ENCODE results near the gene NFU1. TPM values are rescaled to one million over a fixed set of nuclear protein-coding genes. Genes with fewer than 3 reads are reported as not detected.

The NFU1 gene
- total RNA-seq, 2 experiments from 2014 or later, result 24.4 to 30.7 TPM

- CTCF ChIA-PET, result interaction anchor here (3.6 kb wide), 1 partner anchor 7 kb away, joined by 29 read pairs; no protein-coding TSS in a partner anchor
- no peaks in the 10 kb centered on the region for H3K27me3 Mint-ChIP-seq
- peaks cover 55% of the 10 kb centered on the region for H3K4me1 Mint-ChIP-seq
- POLR2A ChIA-PET, result no interaction called here
- no peaks in the 10 kb centered on the region for H3K9me3 Mint-ChIP-seq
- H3K36me3 Mint-ChIP-seq (ENCODE audit: low read depth), result peaks cover 15% of the 10 kb centered on the region
- H3K4me3 Mint-ChIP-seq, result no peak overlapping the region
- no peak for DNase-seq
- no peak overlapping the region for H3K27ac Mint-ChIP-seq
Observed at GRCh38 chr2:69383176-69383812, 53.9 kb downstream of the NFU1 start.

- no peaks in the 10 kb centered on the region for H3K9me3 Mint-ChIP-seq
- H3K4me3 Mint-ChIP-seq, result no peak overlapping the region
- peaks cover 15% of the 10 kb centered on the region for H3K36me3 Mint-ChIP-seq (ENCODE audit: low read depth)
- POLR2A ChIA-PET, result no interaction called here
- CTCF ChIA-PET, result no interaction called here
- DNase-seq, result no peak
- peaks cover 47% of the 10 kb centered on the region for H3K4me1 Mint-ChIP-seq
- no peak overlapping the region for H3K27ac Mint-ChIP-seq
- no peaks in the 10 kb centered on the region for H3K27me3 Mint-ChIP-seq
Observed at GRCh38 chr2:69382547-69382946, 54.7 kb downstream of the NFU1 start.

- ChIA-PET POLR2A (no interaction called here), CTCF (interaction anchor here (1.3 to 8.0 kb wide), 2 partner anchors 9 to 56 kb away, joined by 4 to 38 read pairs; partner anchors contain the start of gene NFU1)
- H3K36me3 Mint-ChIP-seq (ENCODE audit: low read depth), result peaks cover 15% of the 10 kb centered on the region
- H3K9me3 Mint-ChIP-seq, result no peaks in the 10 kb centered on the region
- DNase-seq, result no peak
- H3K27ac Mint-ChIP-seq, result no peak overlapping the region
- H3K4me3 Mint-ChIP-seq, result no peak overlapping the region
- H3K27me3 Mint-ChIP-seq, result no peaks in the 10 kb centered on the region
- peaks cover 44% of the 10 kb centered on the region for H3K4me1 Mint-ChIP-seq
Observed at GRCh38 chr2:69381337-69381737, 55.9 kb downstream of the NFU1 start.

- H3K9me3 Mint-ChIP-seq, result no peaks in the 10 kb centered on the region
- H3K27ac Mint-ChIP-seq, result no peak overlapping the region
- DNase-seq, result no peak
- peaks cover 15% of the 10 kb centered on the region for H3K36me3 Mint-ChIP-seq (ENCODE audit: low read depth)
- peaks cover 41% of the 10 kb centered on the region for H3K4me1 Mint-ChIP-seq
- H3K4me3 Mint-ChIP-seq, result no peak overlapping the region
- no peaks in the 10 kb centered on the region for H3K27me3 Mint-ChIP-seq
- ChIA-PET POLR2A (interaction anchor here (0.6 kb wide), 1 partner anchor 20 kb away, joined by 3 read pairs; no protein-coding TSS in a partner anchor), CTCF (interaction anchor here (0.9 to 8.0 kb wide), 3 partner anchors 10 to 334 kb away, joined by 3 to 38 read pairs (median 4); partner anchors contain the start of gene NFU1)
Observed at GRCh38 chr2:69380072-69380917, 56.9 kb downstream of the NFU1 start.

GRCh38 chr2:69376403-69376802 lies 60.8 kb downstream of the NFU1 start:
- peaks cover 19% of the 10 kb centered on the region for H3K36me3 Mint-ChIP-seq (ENCODE audit: low read depth)
- CTCF ChIA-PET, result interaction anchor here (0.6 to 8.0 kb wide), 11 partner anchors 9 to 1621 kb away, joined by 3 to 38 read pairs (median 5); partner anchors contain the start of gene NFU1
- POLR2A ChIA-PET, result interaction anchor here (1.0 kb wide), 1 partner anchor 10 kb away, joined by 5 read pairs; no protein-coding TSS in a partner anchor

GRCh38 chr2:69375494-69376353 lies 61.5 kb downstream of the NFU1 start:
- no peak overlapping the region for H3K4me3 Mint-ChIP-seq
- no peaks in the 10 kb centered on the region for H3K27me3 Mint-ChIP-seq
- H3K36me3 Mint-ChIP-seq (ENCODE audit: low read depth), result peaks cover 20% of the 10 kb centered on the region
- peaks cover 13% of the 10 kb centered on the region for H3K4me1 Mint-ChIP-seq
- ChIA-PET POLR2A (interaction anchor here (1.0 to 1.4 kb wide), 2 partner anchors 10 to 62 kb away, joined by 5 to 6 read pairs; partner anchors contain the start of gene NFU1), CTCF (interaction anchor here (0.8 to 8.0 kb wide), 16 partner anchors 8 to 441 kb away, joined by 3 to 38 read pairs (median 4); partner anchors contain the start of gene NFU1)
- DNase-seq, result no peak
- no peaks in the 10 kb centered on the region for H3K9me3 Mint-ChIP-seq
- no peak overlapping the region for H3K27ac Mint-ChIP-seq

More at GRCh38 chr2:69376403-69376802, 60.8 kb downstream of the NFU1 start:
- H3K4me3 Mint-ChIP-seq, result no peak overlapping the region
- H3K27me3 Mint-ChIP-seq, result no peaks in the 10 kb centered on the region
- H3K9me3 Mint-ChIP-seq, result no peaks in the 10 kb centered on the region
- H3K27ac Mint-ChIP-seq, result no peak overlapping the region
- H3K4me1 Mint-ChIP-seq, result peaks cover 16% of the 10 kb centered on the region
- DNase-seq, result no peak

- POLR2A ChIA-PET, result no interaction called here
- DNase-seq, result no peak
- H3K4me1 Mint-ChIP-seq, result peaks cover 7% of the 10 kb centered on the region
Observed at GRCh38 chr2:69372767-69373166, 64.5 kb downstream of the NFU1 start.

GRCh38 chr2:69369802-69370201 lies 67.4 kb downstream of the NFU1 start:
- peaks cover 52% of the 10 kb centered on the region for H3K36me3 Mint-ChIP-seq (ENCODE audit: low read depth)
- H3K27ac Mint-ChIP-seq, result no peak overlapping the region
- POLR2A ChIA-PET, result interaction anchor here (1.6 kb wide), 1 partner anchor 67 kb away, joined by 3 read pairs; the partner anchor contains the start of gene NFU1
- H3K9me3 Mint-ChIP-seq, result no peaks in the 10 kb centered on the region
- H3K27me3 Mint-ChIP-seq, result no peaks in the 10 kb centered on the region
- no peak overlapping the region for H3K4me3 Mint-ChIP-seq
- H3K4me1 Mint-ChIP-seq, result no peaks in the 10 kb centered on the region
- CTCF ChIA-PET, result interaction anchor here (1.4 kb wide), 1 partner anchor 9 kb away, joined by 3 read pairs; no protein-coding TSS in a partner anchor
- no peak for DNase-seq

More at GRCh38 chr2:69372767-69373166, 64.5 kb downstream of the NFU1 start:
- no peaks in the 10 kb centered on the region for H3K9me3 Mint-ChIP-seq
- H3K27me3 Mint-ChIP-seq, result no peaks in the 10 kb centered on the region
- peaks cover 38% of the 10 kb centered on the region for H3K36me3 Mint-ChIP-seq (ENCODE audit: low read depth)
- CTCF ChIA-PET, result no interaction called here
- H3K4me3 Mint-ChIP-seq, result no peak overlapping the region
- H3K27ac Mint-ChIP-seq, result no peak overlapping the region

GRCh38 chr2:69368588-69368987 lies 68.6 kb downstream of the NFU1 start:
- no peak for DNase-seq
- H3K4me3 Mint-ChIP-seq, result no peak overlapping the region
- no peak overlapping the region for H3K27ac Mint-ChIP-seq
- no peaks in the 10 kb centered on the region for H3K27me3 Mint-ChIP-seq
- ChIA-PET POLR2A (no interaction called here), CTCF (no interaction called here)
- peaks cover 52% of the 10 kb centered on the region for H3K36me3 Mint-ChIP-seq (ENCODE audit: low read depth)
- no peaks in the 10 kb centered on the region for H3K9me3 Mint-ChIP-seq
- no peaks in the 10 kb centered on the region for H3K4me1 Mint-ChIP-seq

- no peak overlapping the region for H3K4me3 Mint-ChIP-seq
- peak overlapping the region; percentile 21 for H3K27ac Mint-ChIP-seq
- no peaks in the 10 kb centered on the region for H3K27me3 Mint-ChIP-seq
- POLR2A ChIA-PET, result no interaction called here
- H3K36me3 Mint-ChIP-seq (ENCODE audit: low read depth), result peaks cover 46% of the 10 kb centered on the region
- peaks cover 9% of the 10 kb centered on the region for H3K4me1 Mint-ChIP-seq
- DNase-seq, result no peak
- no peaks in the 10 kb centered on the region for H3K9me3 Mint-ChIP-seq
- CTCF ChIA-PET, result interaction anchor here (3.2 kb wide), 1 partner anchor 16 kb away, joined by 8 read pairs; no protein-coding TSS in a partner anchor
Observed at GRCh38 chr2:69359371-69359770, 77.9 kb downstream of the NFU1 start.

GRCh38 chr2:69358914-69359313 lies 78.3 kb downstream of the NFU1 start:
- Mint-ChIP-seq H3K4me1 (peaks cover 9% of the 10 kb centered on the region), H3K27me3 (no peaks in the 10 kb centered on the region), H3K4me3 (no peak overlapping the region), H3K36me3 (ENCODE audit: low read depth) (peaks cover 51% of the 10 kb centered on the region), H3K27ac (no peak overlapping the region), H3K9me3 (no peaks in the 10 kb centered on the region)
- POLR2A ChIA-PET, result no interaction called here
- CTCF ChIA-PET, result no interaction called here
- DNase-seq, result no peak

GRCh38 chr2:69356471-69356870 lies 80.8 kb downstream of the NFU1 start:
- no peak overlapping the region for H3K4me3 Mint-ChIP-seq
- no peaks in the 10 kb centered on the region for H3K9me3 Mint-ChIP-seq
- H3K36me3 Mint-ChIP-seq (ENCODE audit: low read depth), result peaks cover 43% of the 10 kb centered on the region
- ChIA-PET POLR2A (no interaction called here), CTCF (no interaction called here)
- H3K27me3 Mint-ChIP-seq, result no peaks in the 10 kb centered on the region
- no peak overlapping the region for H3K27ac Mint-ChIP-seq
- H3K4me1 Mint-ChIP-seq, result peaks cover 9% of the 10 kb centered on the region
- DNase-seq, result no peak
